Measurements from ENCODE around the gene FAM162A.

FAM162A gene

GRCh38 chr3:122382888-122383666, 905 bp upstream of the FAM162A start, which contains the start of gene MIX23:
Gene MIX23 (minus strand): TSS chr3:122383231. CDS start chr3:122383224, 7 bp downstream.
- DNase-seq (ENCODE audit: low read depth in 4 of 4, low spot score in 1 of 4) = peak; percentile 41 to 79 (median 76)

GRCh38 chr3:122387709-122388108, 3.7 kb downstream of the FAM162A start:
- no peak for DNase-seq (ENCODE audit: low read depth in 4 of 4, low spot score in 1 of 4)

GRCh38 chr3:122389197-122389596, 5.2 kb downstream of the FAM162A start:
- DNase-seq (ENCODE audit: low read depth in 4 of 4, low spot score in 1 of 4) = no peak

- DNase-seq (ENCODE audit: low read depth in 4 of 4, low spot score in 1 of 4) = no peak
Measured at GRCh38 chr3:122389892-122390291, 5.9 kb downstream of the FAM162A start.

GRCh38 chr3:122390665-122391064, 6.7 kb downstream of the FAM162A start:
- DNase-seq (ENCODE audit: low read depth in 4 of 4, low spot score in 1 of 4) = no peak

- no peak for DNase-seq (ENCODE audit: low read depth in 4 of 4, low spot score in 1 of 4)
Measured at GRCh38 chr3:122391681-122392446, 7.9 kb downstream of the FAM162A start.

GRCh38 chr3:122392868-122393844, 9.2 kb downstream of the FAM162A start:
- DNase-seq (ENCODE audit: low read depth in 4 of 4, low spot score in 1 of 4) = no peak

GRCh38 chr3:122394173-122394572, 10.2 kb downstream of the FAM162A start:
- DNase-seq (ENCODE audit: low read depth in 4 of 4, low spot score in 1 of 4) = no peak

- DNase-seq (ENCODE audit: low read depth in 4 of 4, low spot score in 1 of 4) = no peak
Measured at GRCh38 chr3:122395582-122395981, 11.6 kb downstream of the FAM162A start.

GRCh38 chr3:122396511-122396910, 12.5 kb downstream of the FAM162A start:
- DNase-seq (ENCODE audit: low read depth in 4 of 4, low spot score in 1 of 4) = no peak

- DNase-seq (ENCODE audit: low read depth in 4 of 4, low spot score in 1 of 4) = no peak
Measured at GRCh38 chr3:122397201-122397600, 13.2 kb downstream of the FAM162A start.

GRCh38 chr3:122398920-122399319, 14.9 kb downstream of the FAM162A start:
- no peak for DNase-seq (ENCODE audit: low read depth in 4 of 4, low spot score in 1 of 4)

- DNase-seq (ENCODE audit: low read depth in 4 of 4, low spot score in 1 of 4) = no peak
Measured at GRCh38 chr3:122403489-122403888, 19.5 kb downstream of the FAM162A start.

GRCh38 chr3:122405015-122405414, 21.0 kb downstream of the FAM162A start:
- no peak for DNase-seq (ENCODE audit: low read depth in 4 of 4, low spot score in 1 of 4)

- no peak for DNase-seq (ENCODE audit: low read depth in 4 of 4, low spot score in 1 of 4)
Measured at GRCh38 chr3:122406198-122406597, 22.2 kb downstream of the FAM162A start.

GRCh38 chr3:122407946-122408345, 24.0 kb downstream of the FAM162A start:
- no peak for DNase-seq (ENCODE audit: low read depth in 4 of 4, low spot score in 1 of 4)

GRCh38 chr3:122409446-122409845, 25.5 kb downstream of the FAM162A start:
- DNase-seq (ENCODE audit: low read depth in 4 of 4, low spot score in 1 of 4) = no peak

GRCh38 chr3:122410111-122410510, 26.1 kb downstream of the FAM162A start:
- DNase-seq (ENCODE audit: low read depth in 4 of 4, low spot score in 1 of 4) = no peak

GRCh38 chr3:122410639-122411038, 26.7 kb downstream of the FAM162A start:
- DNase-seq (ENCODE audit: low read depth in 4 of 4, low spot score in 1 of 4) = no peak

GRCh38 chr3:122414391-122414790, 30.4 kb downstream of the FAM162A start:
- DNase-seq (ENCODE audit: low read depth in 4 of 4, low spot score in 1 of 4) = no peak

- peak in 1 of 4 experiments; percentile 10 for DNase-seq (ENCODE audit: low read depth in 4 of 4, low spot score in 1 of 4)
Measured at GRCh38 chr3:122415104-122415744, 31.2 kb downstream of the FAM162A start.

Data from stimulated activated CD4-positive, alpha-beta T cell treated with anti-CD3 and anti-CD28 coated beads, Interleukin-1b, Interleukin-23, amount 100 ng/mL, for 24 hours (primary cell).